D721Med (cell line): ENCODE data around the gene CORO2A.
"Not testable (repeated sequence)": the region's sequence is repeated elsewhere in the genome, so short reads cannot be mapped to it uniquely, and the experiment has no call there.

Source experiments
- DNase-seq: peaks from one replicate; pipeline ENCODE4 v3.0.0; 2011; ENCODE audit warnings: low spot score; ENCODE audit not compliant: insufficient read length
- FAIRE-seq: peaks from 2 replicates; lab custom pipeline; 2011; peaks lifted over from hg19 to GRCh38; lab: Jason Lieb, UNC
- CTCF ChIP-seq: IDR thresholded peaks from 2 replicates; pipeline ENCODE4 v1.5.1; 2012; ENCODE audit warnings: mild to moderate bottlenecking, control low read depth; ENCODE audit not compliant: insufficient read depth; ENCODE audit errors: missing control alignments

CORO2A gene

DNA sequence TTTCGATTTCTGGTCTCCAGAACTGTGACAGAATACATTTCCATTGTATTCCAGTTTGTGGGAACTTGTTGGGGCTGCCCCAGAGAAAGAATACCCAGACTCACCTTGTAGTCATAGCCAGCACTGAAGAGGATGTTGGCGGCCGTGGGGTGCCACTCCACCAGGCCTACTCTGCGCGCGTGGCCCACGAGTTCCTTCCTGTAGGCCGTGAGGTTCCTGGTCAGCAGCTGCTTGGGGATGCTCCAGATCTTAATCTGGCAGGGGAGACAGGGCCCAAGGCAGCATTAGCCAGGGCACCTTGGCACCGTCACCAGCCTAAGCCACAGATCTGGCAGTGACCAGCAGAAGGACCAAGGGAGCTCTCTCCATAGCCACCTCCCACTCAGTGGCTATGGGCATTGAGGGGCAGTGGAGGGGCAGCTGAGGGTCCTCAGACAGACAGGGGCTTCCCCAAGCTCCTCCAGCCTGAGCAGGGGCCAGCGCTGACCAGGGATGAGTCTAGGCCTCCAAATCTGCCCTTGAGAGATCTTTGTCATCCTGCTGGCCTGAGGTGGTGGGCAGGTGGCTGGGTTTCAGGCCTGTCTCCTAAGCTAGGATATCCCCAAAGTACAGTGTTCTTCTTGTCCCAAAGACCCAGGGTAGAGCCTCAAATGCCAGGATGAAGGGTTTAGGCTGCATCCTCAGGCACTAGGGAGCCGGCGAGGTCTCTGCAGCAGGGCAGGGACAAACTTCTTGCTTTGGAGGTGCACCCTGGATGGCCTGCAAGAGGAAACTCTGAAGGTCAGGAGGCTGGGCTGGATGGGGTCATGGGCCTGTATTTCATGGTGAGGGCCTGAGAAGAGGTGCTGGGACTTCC, 57.5 kb downstream of the CORO2A start:
- no peak for TF ChIP-seq CTCF
- no peak for DNase-seq
- no peak for FAIRE-seq

DNA sequence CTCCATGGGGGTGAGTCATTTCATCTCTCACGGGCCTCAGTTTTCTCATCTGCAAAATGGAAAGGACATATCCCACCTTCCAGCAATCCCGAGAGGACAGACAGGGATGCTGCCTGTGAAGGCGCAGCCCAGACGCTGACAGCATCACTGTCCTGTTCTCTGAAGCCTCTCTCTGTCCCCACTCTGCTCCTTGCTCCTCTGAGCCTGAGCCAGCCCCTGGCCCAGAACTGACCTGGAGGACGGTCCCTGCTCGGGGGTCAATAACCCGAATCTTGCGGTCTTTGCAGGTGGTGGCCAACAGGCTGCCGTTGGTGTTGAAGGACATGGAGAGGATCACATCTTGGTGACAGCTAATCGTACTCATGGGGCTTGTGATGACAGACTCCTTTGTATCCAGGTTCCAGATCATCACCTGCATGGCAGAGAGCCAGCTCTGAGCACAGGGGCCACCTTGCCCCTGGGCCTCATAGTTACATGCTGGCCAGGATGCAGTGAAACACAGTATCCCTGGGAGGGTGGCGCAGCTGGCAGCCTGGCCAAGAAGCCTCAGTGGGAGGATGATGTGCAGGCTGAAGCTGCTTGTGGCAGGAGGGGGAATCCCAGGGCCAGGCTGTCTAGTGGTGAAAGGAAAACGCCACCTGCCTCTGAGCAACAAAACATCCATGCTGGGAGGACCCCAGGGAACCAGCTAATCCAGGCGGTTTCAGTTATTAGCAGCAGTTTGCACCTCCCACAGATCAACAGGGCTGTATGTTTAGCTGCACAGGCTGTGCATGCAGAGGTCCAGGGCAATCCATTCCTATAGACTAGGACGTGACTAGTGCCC, 59.4 kb downstream of the CORO2A start:
- TF ChIP-seq CTCF, result no peak
- DNase-seq, result peak; percentile 61
- no peak for FAIRE-seq

DNA sequence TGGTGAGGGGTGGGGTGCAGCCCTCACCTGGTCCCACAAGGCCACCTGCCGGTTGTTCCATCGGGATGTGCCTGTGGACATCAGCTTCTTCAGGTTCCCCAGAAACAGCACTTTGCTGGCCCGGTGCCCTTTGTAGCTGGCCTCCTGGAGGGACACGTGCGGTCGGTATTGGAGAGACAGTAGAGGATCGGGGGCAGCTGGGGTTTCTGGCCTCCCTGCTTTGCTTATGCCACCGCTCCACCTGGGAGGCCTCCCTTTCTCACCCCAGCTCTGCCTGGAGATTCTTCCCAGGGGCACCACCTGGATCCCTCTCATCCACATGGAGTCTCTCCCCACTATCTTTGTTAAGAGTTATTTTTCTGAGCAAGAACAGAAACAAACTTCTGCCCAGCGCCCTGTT, 60.3 kb downstream of the CORO2A start:
- no peak for FAIRE-seq
- TF ChIP-seq CTCF, result no peak

GRCh38 chr9:98130576-98131228, 61.7 kb downstream of the CORO2A start:
- DNase-seq, result no peak
- no peak for TF ChIP-seq CTCF
- no peak for FAIRE-seq

More for the DNA sequence above, 60.3 kb downstream of the CORO2A start:
- no peak for DNase-seq

GRCh38 chr9:98130060-98130459, 62.4 kb downstream of the CORO2A start:
- not testable (repeated sequence) for DNase-seq, FAIRE-seq

GRCh38 chr9:98129451-98129881, 63.0 kb downstream of the CORO2A start:
- no peak for FAIRE-seq
- DNase-seq, result no peak

More at GRCh38 chr9:98129451-98129881, 63.0 kb downstream of the CORO2A start:
- no peak for TF ChIP-seq CTCF
